NT2/D1 (cell line): ENCODE measurements around the gene RMI2.

ENCODE experiments used
- SUZ12 ChIP-seq: IDR thresholded peaks from 2 replicates; pipeline ENCODE4 v1.6.1; 2011; ENCODE audit not compliant: insufficient read length, insufficient read depth; ENCODE audit errors: extremely low read depth
- ZNF274 ChIP-seq: IDR thresholded peaks from 2 replicates; pipeline ENCODE4 v1.6.1; 2011; ENCODE audit warnings: mild to moderate bottlenecking, low read depth, low read length

GRCh38 chr16:11374255-11374654, 29.0 kb downstream of the RMI2 start:
- no peak for TF ChIP-seq SUZ12
- TF ChIP-seq ZNF274, result no peak
